SH-SY5Y (cell line): ENCODE data around the gene WFDC11.

ENCODE experiments used
- GATA2 ChIP-seq: IDR thresholded peaks from 2 replicates; pipeline ENCODE4 v1.6.1; 2011; ENCODE audit warnings: mild to moderate bottlenecking, low read depth, low read length
- GATA3 ChIP-seq: IDR thresholded peaks from 2 replicates; pipeline ENCODE4 v1.6.1; 2011; ENCODE audit warnings: low read depth, mild to moderate bottlenecking, low read length, moderate library complexity

Gene WFDC11

GRCh38 chr20:45629496-45630100 is 40.4 kb downstream of the WFDC11 start, which contains the start of gene WFDC10A:
TSS of gene WFDC10A (plus strand) at chr20:45629739. CDS start at chr20:45629814, 75 bp downstream.
- TF ChIP-seq GATA3 = no peak
- TF ChIP-seq GATA2 = no peak

DNA sequence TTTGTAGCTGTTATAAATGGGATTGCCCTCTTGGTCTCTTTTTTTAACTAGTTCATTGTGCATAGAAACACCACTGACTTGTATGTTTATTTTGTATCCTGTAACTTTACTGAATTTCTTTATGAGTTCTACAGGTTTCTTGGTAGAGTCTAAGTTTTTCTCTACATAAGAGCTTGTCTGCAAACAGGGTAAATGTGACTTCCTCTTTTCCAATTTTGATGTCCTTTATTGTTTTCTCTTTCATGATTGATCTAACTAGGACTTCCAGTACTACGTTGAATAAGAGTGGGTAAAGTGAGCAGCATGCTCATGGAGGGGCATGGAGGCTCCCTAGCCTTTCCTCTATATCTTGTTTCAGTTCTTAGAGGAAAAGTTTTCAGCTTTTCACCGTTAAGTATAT is 43.5 kb downstream of the WFDC11 start:
- TF ChIP-seq GATA2 = no peak
- no peak for TF ChIP-seq GATA3

DNA sequence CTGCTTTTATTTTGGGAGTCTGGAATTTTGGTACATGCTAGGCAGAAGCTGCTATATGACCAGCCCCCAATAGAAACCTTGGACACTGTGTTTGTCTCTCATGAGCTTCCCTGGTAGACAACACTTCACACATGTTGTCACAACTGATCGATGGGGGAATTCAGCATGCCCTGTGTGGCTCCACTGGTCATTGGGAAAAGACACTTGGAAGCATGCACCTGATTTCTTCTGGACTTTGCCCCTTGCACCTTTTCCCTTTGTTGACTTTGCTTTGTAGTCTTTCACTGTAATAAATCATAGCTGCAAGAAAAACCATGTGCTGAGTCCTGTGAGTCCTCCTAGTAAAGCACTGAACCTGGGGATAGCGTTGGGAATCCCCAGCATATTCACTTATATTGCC is 48.4 kb downstream of the WFDC11 start:
- TF ChIP-seq GATA3 (no peak), GATA2 (no peak)

DNA sequence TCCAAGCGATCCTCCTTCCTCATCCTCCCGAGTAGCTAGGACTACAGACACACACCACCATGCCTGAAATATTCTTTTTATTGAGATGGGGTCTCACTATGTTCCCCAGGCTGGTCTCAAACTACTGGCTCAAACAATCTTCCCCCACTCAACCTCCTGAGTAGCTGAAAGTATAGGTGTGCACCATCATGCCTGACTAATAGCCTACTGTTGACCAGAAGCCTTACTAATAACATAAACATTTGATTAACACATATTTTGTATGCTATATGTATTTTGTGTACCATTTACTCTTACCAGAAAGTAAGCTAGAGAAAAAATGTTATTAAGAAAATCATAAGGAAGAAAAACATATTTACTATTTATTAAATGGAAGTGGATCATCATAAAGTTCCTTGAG is 52.4 kb downstream of the WFDC11 start:
- TF ChIP-seq GATA2 = no peak
- no peak for TF ChIP-seq GATA3

GRCh38 chr20:45612314-45612713 is 57.7 kb downstream of the WFDC11 start:
- no peak for TF ChIP-seq GATA2
- TF ChIP-seq GATA3 = no peak

DNA sequence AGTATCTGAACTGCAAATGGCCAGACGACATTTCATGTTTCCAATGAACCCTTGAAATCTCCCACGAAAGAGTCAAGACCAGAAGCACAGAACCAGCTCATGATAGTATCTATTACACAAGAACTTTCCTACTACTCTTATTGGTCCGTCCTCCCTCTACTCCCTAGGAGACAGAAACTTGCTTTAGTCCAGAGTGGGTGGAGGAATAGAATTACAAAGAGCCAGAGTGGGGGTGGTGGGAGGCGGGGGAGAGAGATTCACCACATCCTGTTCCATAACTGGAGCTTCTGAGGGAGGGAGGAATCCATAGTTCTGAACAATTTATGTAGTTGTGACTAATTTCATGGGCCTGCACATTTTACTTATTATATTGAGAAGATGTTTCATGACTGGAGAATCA is 59.0 kb downstream of the WFDC11 start:
- no peak for TF ChIP-seq GATA3
- TF ChIP-seq GATA2 = no peak

- TF ChIP-seq GATA2 (no peak), GATA3 (no peak)
These were observed 62.2 kb downstream of the WFDC11 start for GRCh38 chr20:45607810-45608209.
